GM12878 (cell line): ENCODE measurements around the gene AKR1A1. TPM values are rescaled to one million over a fixed set of nuclear protein-coding genes. Genes with fewer than 3 reads are reported as not detected.

Experiments
- ATAC-seq: fragments of 200-7000 bp; cut with Tn5 transposase; 3 replicates; pipeline ENCODE4 v1.9.1; 2020; ENCODE audit warnings: mild to moderate bottlenecking, moderate library complexity
- BruUV-seq: library from RNA; stranded (reverse); fragments of 400-500 nt; replicated peaks from 2 replicates; lab custom pipeline; 2021; lab: Mats Ljungman, UMichigan
- CTCF ChIA-PET: fragments of 300-600 bp; sonication (Branson Sonifier 250); formaldehyde crosslinking; extraction: SDS; loops from one replicate; lab custom pipeline; 2021; ENCODE audit warnings: inconsistent platforms; lab: Yijun Ruan, JAX
- POLR2A ChIA-PET: fragments of 350-600 bp; formaldehyde crosslinking; extraction: SDS; loops from one replicate; lab custom pipeline; 2021; ENCODE audit warnings: inconsistent platforms; lab: Charles Lee
- RAD21 ChIA-PET: fragments of 300-600 bp; sonication (Branson Sonifier 250); formaldehyde crosslinking; loops from one replicate; lab custom pipeline; 2023; ENCODE audit warnings: antibody characterized with exemption; ENCODE audit not compliant: unreplicated experiment; lab: Charles Lee
- SMC1A ChIA-PET: fragments of 300-600 bp; sonication (Branson Sonifier 250); formaldehyde crosslinking; loops from one replicate; lab custom pipeline; 2023; ENCODE audit not compliant: unreplicated experiment, uncharacterized antibody; lab: Charles Lee
- DNase-seq: peaks from one replicate; pipeline ENCODE4 v3.0.0-alpha.2; 2011; ENCODE audit warnings: low read depth, low spot score
- FAIRE-seq: peaks from 3 replicates; lab custom pipeline; 2011; peaks lifted over from hg19 to GRCh38; lab: Jason Lieb, UNC
- H2AFZ ChIP-seq: 2 replicates; pipeline ENCODE4 v1.6.0; 2011; ENCODE audit warnings: low read depth, low read length, control low read depth; ENCODE audit not compliant: control insufficient read depth
- H3K27ac ChIP-seq: 2 replicates; pipeline ENCODE4 v1.5.1; 2011; ENCODE audit warnings: control low read depth; ENCODE audit not compliant: control insufficient read depth, insufficient read depth
- H3K27me3 ChIP-seq, 2 experiments: replicated peaks in 1 of 2; 2 replicates each; pipeline versions ENCODE4 v1.6.0 to v1.6.1; 2011; ENCODE audit warnings: low read length in 1 of 2; ENCODE audit not compliant: control insufficient read depth in 2 of 2, insufficient read depth in 2 of 2
- H3K36me3 ChIP-seq, 2 experiments: 2 replicates each; pipeline ENCODE4 v1.5.1; 2011; ENCODE audit warnings: low read length in 1 of 2; ENCODE audit not compliant: control insufficient read depth in 2 of 2, insufficient read depth in 2 of 2
- H3K4me1 ChIP-seq: 2 replicates; pipeline ENCODE4 v1.6.1; 2011; ENCODE audit warnings: mild to moderate bottlenecking, low read length, moderate library complexity, mixed read lengths; ENCODE audit not compliant: control insufficient read depth, insufficient read depth
- H3K4me2 ChIP-seq: 2 replicates; pipeline ENCODE4 v1.6.0; 2011; ENCODE audit warnings: control low read depth; ENCODE audit not compliant: control insufficient read depth, insufficient read depth
- H3K4me3 ChIP-seq: fragments of 200-600 bp; sonication (generic); 2 replicates; pipeline ENCODE4 v1.5.1; 2016
- H3K79me2 ChIP-seq: 2 replicates; pipeline ENCODE4 v1.6.0; 2011; ENCODE audit warnings: low read length; ENCODE audit not compliant: control insufficient read depth, insufficient read depth
- H3K9ac ChIP-seq: 2 replicates; pipeline ENCODE4 v1.8.0; 2011; ENCODE audit warnings: low read length, control low read depth, mixed read lengths; ENCODE audit not compliant: control insufficient read depth, insufficient read depth
- H3K9me3 ChIP-seq: replicated peaks from 3 replicates; pipeline ENCODE4 v1.5.1; 2011; ENCODE audit warnings: mild to moderate bottlenecking, low read length; ENCODE audit not compliant: control insufficient read depth, insufficient read depth
- H4K20me1 ChIP-seq: 2 replicates; pipeline ENCODE4 v1.6.0; 2011; ENCODE audit not compliant: control insufficient read depth, insufficient read depth
- BCL11A ChIP-seq: IDR thresholded peaks from 2 replicates; pipeline ENCODE4 v1.6.1; 2011; ENCODE audit warnings: low read depth, low read length
- MEF2B ChIP-seq: fragments of 450-650 bp; IDR thresholded peaks from 2 replicates; pipeline ENCODE4 v1.6.1; 2018; ENCODE audit warnings: mild to moderate bottlenecking, moderate library complexity; ENCODE audit not compliant: partially characterized antibody, poor library complexity, severe bottlenecking
- SMAD5 ChIP-seq: IDR thresholded peaks from 2 replicates; pipeline ENCODE4 v1.6.1; 2016; ENCODE audit warnings: antibody characterized with exemption, low read depth
- SUZ12 ChIP-seq: fragments of 200-600 bp; sonication (generic); IDR thresholded peaks from one replicate; pipeline ENCODE4 v1.6.1; 2018; ENCODE audit warnings: antibody characterized with exemption, mild to moderate bottlenecking; ENCODE audit not compliant: unreplicated experiment
- ZNF24 ChIP-seq: fragments of 450-650 bp; IDR thresholded peaks from 2 replicates; pipeline ENCODE4 v1.6.1; 2017; ENCODE audit warnings: antibody characterized with exemption, mild to moderate bottlenecking
- ZNF274 ChIP-seq: IDR thresholded peaks from one replicate; pipeline ENCODE4 v1.8.0; 2011; ENCODE audit not compliant: insufficient read length, insufficient read depth
- WGBS: methylation state at CpG from one replicate; pipeline ENCODE4 v1.1.6; 2016; ENCODE audit warnings: low lambda C conversion rate; ENCODE audit not compliant: insufficient replicate concordance, insufficient coverage; ENCODE audit errors: missing lambda C conversion rate; 5-methylcytosine and 5-hydroxymethylcytosine counted together
- in situ Hi-C: fragments of 300-500 bp; cut with MboI; formaldehyde crosslinking; loops from 9 replicates; pipeline ENCODE4 v1.14.3; 2018; ENCODE audit warnings: mixed read lengths
- intact Hi-C: fragments of 100-400 bp; cut with micrococcal nuclease; formaldehyde crosslinking; loops from one replicate; pipeline ENCODE4 v1.14.2; 2022; ENCODE audit not compliant: unreplicated experiment
- polyA plus RNA-seq, 11 experiments: library from polyadenylated mRNA; depleted of rRNA in 4 of 11; unstranded in 6 of 11; stranded (reverse) in 5 of 11; fragments of >200 nt; fragmentation: Nextera tagmentation in 4 of 11; fragmentation: Illumina TruSeq in 1 of 11; extraction: Ambion mirVana in 4 of 11; extraction: Trizol in 1 of 11; gene quantifications; 1 replicate in 1 of 11; 2 replicates in 10 of 11; pipeline versions ENCODE4 v1.2.1 to v1.2.3, GENCODE V29; 2011 to 2016; ENCODE audit warnings: inconsistent platforms in 2 of 11, missing spikeins in 2 of 11, low read depth in 1 of 11
- total RNA-seq, 4 experiments: library from RNA; depleted of rRNA in 3 of 4; stranded (reverse); fragments of >200 nt in 3 of 4; fragmentation: Illumina TruSeq in 1 of 4; extraction: Trizol in 1 of 4; gene quantifications; 2 replicates each; pipeline versions ENCODE4 v1.2.1 to v1.2.3, GENCODE V29; 2013 to 2021
- TF ChIP-seq, protein P1 (sequence below): fragments of 450-650 bp; IDR thresholded peaks from 2 replicates; pipeline ENCODE4 v1.6.1; 2017; ENCODE audit warnings: mild to moderate bottlenecking
- TF ChIP-seq, protein P2 (sequence below): fragments of 450-650 bp; formaldehyde crosslinking; IDR thresholded peaks from 2 replicates; pipeline ENCODE4 v1.5.0; 2022; ENCODE audit warnings: mild to moderate bottlenecking, missing genetic modification characterization

Gene AKR1A1
- total and polyA plus RNA-seq, 10 of the 15 experiments (the other 5 are each of a cell fraction or from before 2014, with no cell fraction given) = 187 to 335 (median 241) TPM

GRCh38 chr1:45566722-45567121, 16.1 kb downstream of the AKR1A1 start (continued):
- no peak for TF ChIP-seq SMAD5

GRCh38 chr1:45567911-45568310, 17.3 kb downstream of the AKR1A1 start:
- Histone ChIP-seq H3K27ac (no peak overlapping the region), H3K9ac (no peak overlapping the region), H3K79me2 (no peaks in the 10 kb centered on the region), H4K20me1 (no peaks in the 10 kb centered on the region)
- WGBS = 98% methylated on average over 7 of the region's 7 CpGs
- POLR2A ChIA-PET = interaction anchor here (0.7 to 3.9 kb wide), 7 partner anchors 14 to 68 kb away, joined by 3 to 31 read pairs (median 3); partner anchors contain the start of genes CCDC163 and PRDX1
- TF ChIP-seq MEF2B (no peak), ZNF24 (no peak), SUZ12 (no peak), ZNF274 (no peak), BCL11A (no peak)
- TF ChIP-seq, protein P1, sequence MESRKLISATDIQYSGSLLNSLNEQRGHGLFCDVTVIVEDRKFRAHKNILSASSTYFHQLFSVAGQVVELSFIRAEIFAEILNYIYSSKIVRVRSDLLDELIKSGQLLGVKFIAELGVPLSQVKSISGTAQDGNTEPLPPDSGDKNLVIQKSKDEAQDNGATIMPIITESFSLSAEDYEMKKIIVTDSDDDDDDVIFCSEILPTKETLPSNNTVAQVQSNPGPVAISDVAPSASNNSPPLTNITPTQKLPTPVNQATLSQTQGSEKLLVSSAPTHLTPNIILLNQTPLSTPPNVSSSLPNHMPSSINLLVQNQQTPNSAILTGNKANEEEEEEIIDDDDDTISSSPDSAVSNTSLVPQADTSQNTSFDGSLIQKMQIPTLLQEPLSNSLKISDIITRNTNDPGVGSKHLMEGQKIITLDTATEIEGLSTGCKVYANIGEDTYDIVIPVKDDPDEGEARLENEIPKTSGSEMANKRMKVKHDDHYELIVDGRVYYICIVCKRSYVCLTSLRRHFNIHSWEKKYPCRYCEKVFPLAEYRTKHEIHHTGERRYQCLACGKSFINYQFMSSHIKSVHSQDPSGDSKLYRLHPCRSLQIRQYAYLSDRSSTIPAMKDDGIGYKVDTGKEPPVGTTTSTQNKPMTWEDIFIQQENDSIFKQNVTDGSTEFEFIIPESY = no peak
- TF ChIP-seq, protein P2, sequence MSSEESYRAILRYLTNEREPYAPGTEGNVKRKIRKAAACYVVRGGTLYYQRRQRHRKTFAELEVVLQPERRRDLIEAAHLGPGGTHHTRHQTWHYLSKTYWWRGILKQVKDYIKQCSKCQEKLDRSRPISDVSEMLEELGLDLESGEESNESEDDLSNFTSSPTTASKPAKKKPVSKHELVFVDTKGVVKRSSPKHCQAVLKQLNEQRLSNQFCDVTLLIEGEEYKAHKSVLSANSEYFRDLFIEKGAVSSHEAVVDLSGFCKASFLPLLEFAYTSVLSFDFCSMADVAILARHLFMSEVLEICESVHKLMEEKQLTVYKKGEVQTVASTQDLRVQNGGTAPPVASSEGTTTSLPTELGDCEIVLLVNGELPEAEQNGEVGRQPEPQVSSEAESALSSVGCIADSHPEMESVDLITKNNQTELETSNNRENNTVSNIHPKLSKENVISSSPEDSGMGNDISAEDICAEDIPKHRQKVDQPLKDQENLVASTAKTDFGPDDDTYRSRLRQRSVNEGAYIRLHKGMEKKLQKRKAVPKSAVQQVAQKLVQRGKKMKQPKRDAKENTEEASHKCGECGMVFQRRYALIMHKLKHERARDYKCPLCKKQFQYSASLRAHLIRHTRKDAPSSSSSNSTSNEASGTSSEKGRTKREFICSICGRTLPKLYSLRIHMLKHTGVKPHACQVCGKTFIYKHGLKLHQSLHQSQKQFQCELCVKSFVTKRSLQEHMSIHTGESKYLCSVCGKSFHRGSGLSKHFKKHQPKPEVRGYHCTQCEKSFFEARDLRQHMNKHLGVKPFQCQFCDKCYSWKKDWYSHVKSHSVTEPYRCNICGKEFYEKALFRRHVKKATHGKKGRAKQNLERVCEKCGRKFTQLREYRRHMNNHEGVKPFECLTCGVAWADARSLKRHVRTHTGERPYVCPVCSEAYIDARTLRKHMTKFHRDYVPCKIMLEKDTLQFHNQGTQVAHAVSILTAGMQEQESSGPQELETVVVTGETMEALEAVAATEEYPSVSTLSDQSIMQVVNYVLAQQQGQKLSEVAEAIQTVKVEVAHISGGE (CRISPR knock-in tag) = no peak
- TF ChIP-seq, all 136 proteins: peak for 0
- H3K4me1 ChIP-seq = no peaks in the 10 kb centered on the region
- ATAC-seq (no peak), DNase-seq (no peak), FAIRE-seq (no peak)
- H3K36me3 ChIP-seq = peaks cover 22 to 25% of the 10 kb centered on the region in 2 experiments; a peak in 3 of 4 replicates
- no TSS peak for BruUV-seq
- H3K4me3 ChIP-seq = no peak overlapping the region
- CTCF ChIA-PET = interaction anchor here (0.9 to 11.0 kb wide), 12 partner anchors 11 to 189 kb away, joined by 3 to 212 read pairs (median 36); partner anchors contain the start of genes AKR1A1, CCDC163, MMACHC and NASP
- intact Hi-C loops (no loop called here), in situ Hi-C loops (loop anchor here (5.0 to 10.0 kb wide), 2 partner anchors 61 to 213 kb away; no protein-coding TSS in a partner anchor)
- no peaks in the 10 kb centered on the region for H3K27me3 ChIP-seq
- RAD21 ChIA-PET = interaction anchor here (1.2 to 6.6 kb wide), 9 partner anchors 11 to 208 kb away, joined by 4 to 58 read pairs (median 17); partner anchors contain the start of genes AKR1A1, CCDC163, MMACHC and NASP
- H2AFZ ChIP-seq = no peak overlapping the region
- SMC1A ChIA-PET = interaction anchor here (1.1 to 8.7 kb wide), 11 partner anchors 10 to 207 kb away, joined by 3 to 114 read pairs (median 19); partner anchors contain the start of genes CCDC163, MMACHC and PRDX1
- H3K9me3 ChIP-seq = no peaks in the 10 kb centered on the region
- H3K4me2 ChIP-seq = no peak overlapping the region
